ENCODE data around the gene PHYKPL. TPM values are rescaled to one million over a fixed set of nuclear protein-coding genes. Genes with fewer than 3 reads are reported as not detected.
A peak's percentile ranks its signal among the peaks of the same experiment; 100 is the strongest.

Gene PHYKPL
- total and polyA plus RNA-seq, 2 of the 8 experiments (the other 6 are each of a cell fraction or from before 2014, with no cell fraction given) = 25.1 to 32.1 TPM

DNA sequence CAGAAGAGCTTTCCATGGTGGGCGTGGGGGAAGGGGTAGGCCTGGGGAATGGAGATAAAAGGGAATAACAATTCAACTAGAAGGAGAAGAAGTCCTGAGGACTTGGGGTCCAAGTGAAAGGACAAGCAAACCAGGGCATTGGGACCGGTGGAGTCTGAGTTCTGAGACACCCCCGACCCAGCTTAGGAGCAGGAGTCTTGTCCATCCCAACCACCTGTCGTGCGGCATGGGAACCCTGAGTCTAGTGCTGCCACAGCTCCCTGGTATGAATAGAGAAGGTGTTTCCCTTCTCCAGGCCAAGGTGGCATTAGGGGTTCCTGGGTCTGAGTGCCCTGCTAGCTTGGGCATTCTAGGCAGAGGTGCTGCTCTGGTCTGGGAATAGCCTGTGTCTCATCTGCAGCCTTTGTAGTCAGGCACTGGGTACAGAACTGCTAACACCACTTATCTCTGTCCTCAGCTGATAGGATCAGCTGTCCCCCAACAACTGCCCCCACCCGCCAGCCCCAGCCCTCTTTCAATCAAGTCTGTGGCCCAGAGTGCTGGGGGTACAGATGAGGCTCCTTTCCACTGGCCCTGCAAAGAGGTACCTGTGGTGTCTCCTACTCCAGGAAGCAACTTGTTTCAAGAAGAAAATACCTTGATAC lies 18.3 kb downstream of the PHYKPL start:
- Histone ChIP-seq H3K23me2 (ENCODE audit: low read depth, low read length) (no peaks in the 10 kb centered on the region), H2BK12ac (ENCODE audit: low read depth, low read length) (no peak overlapping the region), H4K20me1 (replicated peaks in 1 of 2; ENCODE audit: control insufficient read depth in 1 of 2, insufficient read depth in 2 of 2, low read length in 2 of 2) (peaks cover 23 to 32% of the 10 kb centered on the region in 2 experiments), H4K8ac (ENCODE audit: extremely low read depth, insufficient read depth, low read length) (no peak overlapping the region), H3K14ac (ENCODE audit: insufficient read length) (no peak overlapping the region), H2BK15ac (ENCODE audit: low read length) (no peak overlapping the region), H3K4me1 (replicated peaks in 1 of 4; ENCODE audit: control insufficient read depth in 3 of 4, insufficient read depth in 4 of 4, low read length in 3 of 4) (peaks cover 0 to 5% (median 1%) of the 10 kb centered on the region in 4 experiments; a peak in 2 of 7 replicates), H3K27ac (ENCODE audit: low read depth, low read length) (no peak overlapping the region), H3K36me3 (ENCODE audit: control insufficient read depth in 2 of 4, insufficient read depth in 4 of 4, low read length in 3 of 4) (peaks cover 26 to 86% (median 48%) of the 10 kb centered on the region in 4 experiments), H4K91ac (replicated peaks; ENCODE audit: insufficient read length, low read length) (no peak overlapping the region), H2AK5ac (ENCODE audit: low read depth, low read length) (no peak overlapping the region), H2AFZ (ENCODE audit: low read length) (no peak overlapping the region), H2BK20ac (ENCODE audit: low read length) (no peak overlapping the region), H3K23ac (ENCODE audit: insufficient read length) (no peak overlapping the region), H2BK120ac (replicated peaks; ENCODE audit: low read depth, low read length) (no peak overlapping the region), H2BK5ac (ENCODE audit: low read depth, low read length) (no peak overlapping the region), H3K27me3 (replicated peaks in 1 of 4; ENCODE audit: control insufficient read depth in 3 of 4, extremely low read depth in 1 of 4, insufficient read depth in 3 of 4, low read length in 3 of 4) (no peaks in the 10 kb centered on the region), H3K79me1 (ENCODE audit: low read depth, low read length) (peaks cover 2% of the 10 kb centered on the region; the same call in 1 of the 2 replicates), H3K56ac (replicated peaks; ENCODE audit: insufficient read length, low read depth, low read length) (no peak overlapping the region), H3K4ac (replicated peaks; ENCODE audit: insufficient read length, low read depth, low read length) (no peak overlapping the region), H4K5ac (ENCODE audit: insufficient read length, low read depth, low read length) (no peak overlapping the region), H3K4me2 (ENCODE audit: insufficient read depth in 1 of 2, low read depth in 2 of 2, low read length in 2 of 2) (no peak overlapping the region), H3K18ac (ENCODE audit: extremely low read depth, low read length) (no peak overlapping the region), H3K4me3 (ENCODE audit: extremely low read depth in 1 of 4, insufficient read depth in 2 of 4, low read depth in 3 of 4, low read length in 4 of 4) (no peak overlapping the region), H3K9ac (replicated peaks in 1 of 4; ENCODE audit: extremely low read depth in 1 of 4, low read depth in 3 of 4, low read length in 3 of 4) (no peak overlapping the region), H3K79me2 (ENCODE audit: control insufficient read depth in 1 of 2, insufficient read depth in 2 of 2, low read length in 2 of 2) (no peaks in the 10 kb centered on the region), H3K9me3 (ENCODE audit: insufficient read depth in 2 of 2, low read depth in 1 of 2, low read length in 1 of 2) (no peaks in the 10 kb centered on the region)
- TF ChIP-seq TAF7 (optimal IDR thresholded peaks at IDR 0.05; ENCODE audit: borderline replicate concordance, low read depth, low read length) = no peak
- peak; percentile 47 to 84 for TF ChIP-seq POLR2A (IDR thresholded peaks at IDR 0.05; ENCODE audit: control extremely low read depth in 1 of 2, low read depth in 2 of 2, low read length in 2 of 2)
- TF ChIP-seq BCL11A (IDR thresholded peaks at IDR 0.05; ENCODE audit: low read depth in 2 of 2, low read length in 2 of 2) = no peak
- no peak for TF ChIP-seq EGR1 (IDR thresholded peaks at IDR 0.05; ENCODE audit: borderline replicate concordance, low read depth, low read length)
- TF ChIP-seq MAX (IDR thresholded peaks at IDR 0.05) = no peak
- TF ChIP-seq POLR2AphosphoS5 (IDR thresholded peaks at IDR 0.05; ENCODE audit: low read depth, low read length) = peak; percentile 86
- TF ChIP-seq HDAC2 (IDR thresholded peaks at IDR 0.05; ENCODE audit: borderline replicate concordance in 1 of 2, low read depth in 2 of 2, low read length in 2 of 2) = no peak
- TF ChIP-seq NRF1 (IDR thresholded peaks at IDR 0.05; ENCODE audit: low read depth, low read length) = no peak
- no peak for TF ChIP-seq CBX8 (IDR thresholded peaks at IDR 0.05; ENCODE audit: borderline replicate concordance, low read depth, low read length)
- TF ChIP-seq RBBP5 (IDR thresholded peaks at IDR 0.05; ENCODE audit: borderline replicate concordance, low read depth, low read length) = no peak
- WGBS, 2 experiments (ENCODE audit: extremely low coverage in 1 of 2, insufficient coverage in 1 of 2, insufficient read length in 1 of 2, insufficient replicate concordance in 2 of 2, low coverage in 1 of 2, low lambda C conversion rate in 2 of 2, missing lambda C conversion rate in 1 of 2) = 93% methylated on average over 6 of the region's 6 CpGs; no CpG with 5 or more reads in 1 of the 2 experiments
- no peak for FAIRE-seq
- ChIA-PET POLR2A (ENCODE audit: partially characterized antibody) (interaction anchor here (1.1 to 31.3 kb wide), 10 partner anchors 8 to 276 kb away, joined by 3 to 985 read pairs (median 5); partner anchors contain the start of genes GMCL2, HNRNPAB, NHP2 and PHYKPL), CTCF (ENCODE audit: partially characterized antibody) (interaction anchor here (1.6 to 2.6 kb wide), 5 partner anchors 10 to 138 kb away, joined by 3 to 8 read pairs (median 7); partner anchors contain the start of gene PHYKPL)
- no peak for DNase-seq (ENCODE audit: low read depth in 1 of 2, low spot score in 2 of 2)
